NCI-H345 (cell line): ENCODE data around the gene PPP1CC.
"Not testable (repeated sequence)": the region's sequence is repeated elsewhere in the genome, so short reads cannot be mapped to it uniquely, and the experiment has no call there.

ENCODE experiments used
- DNase-seq: peaks from one replicate; lab custom pipeline; 2025; lab: John Stamatoyannopoulos, UW

PPP1CC gene

DNA sequence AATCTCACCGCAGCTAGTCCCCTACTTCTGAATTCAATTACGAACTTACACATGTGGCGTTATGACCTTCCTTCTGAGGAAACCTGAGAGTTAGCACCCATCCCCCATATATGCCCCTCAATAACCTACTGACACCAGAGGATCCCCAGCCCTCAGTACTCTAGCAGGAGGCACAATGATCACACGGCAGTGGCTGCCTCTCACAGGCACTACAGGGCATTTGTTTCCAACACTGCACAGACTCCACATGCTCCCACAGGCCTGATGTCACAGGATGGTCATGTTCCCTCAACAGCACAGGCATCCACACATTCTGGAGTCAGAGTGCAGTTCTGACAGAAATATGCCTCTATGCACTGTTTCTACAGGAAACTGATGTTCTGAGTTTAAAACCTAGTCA lies 17.4 kb downstream of the PPP1CC start:
- DNase-seq, result no peak

DNA sequence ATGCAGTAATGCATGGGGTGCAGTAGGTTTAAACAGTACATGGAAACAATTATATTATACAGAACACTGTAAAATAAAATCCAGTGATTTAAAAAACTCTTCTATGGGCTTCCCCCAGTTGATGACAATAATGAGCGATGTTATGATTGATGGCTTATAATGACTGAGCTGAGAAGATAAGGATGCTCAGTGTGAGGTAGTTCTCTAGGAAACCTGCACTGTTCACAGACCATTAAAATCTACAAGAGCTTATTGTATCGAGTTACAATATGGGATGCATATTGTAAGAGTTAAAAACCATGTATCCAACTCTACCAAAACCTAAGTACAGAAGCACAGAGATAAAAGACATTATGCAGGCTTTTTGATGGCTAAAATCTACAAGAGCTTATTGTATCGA lies 19.8 kb downstream of the PPP1CC start:
- DNase-seq, result not testable (repeated sequence)

DNA sequence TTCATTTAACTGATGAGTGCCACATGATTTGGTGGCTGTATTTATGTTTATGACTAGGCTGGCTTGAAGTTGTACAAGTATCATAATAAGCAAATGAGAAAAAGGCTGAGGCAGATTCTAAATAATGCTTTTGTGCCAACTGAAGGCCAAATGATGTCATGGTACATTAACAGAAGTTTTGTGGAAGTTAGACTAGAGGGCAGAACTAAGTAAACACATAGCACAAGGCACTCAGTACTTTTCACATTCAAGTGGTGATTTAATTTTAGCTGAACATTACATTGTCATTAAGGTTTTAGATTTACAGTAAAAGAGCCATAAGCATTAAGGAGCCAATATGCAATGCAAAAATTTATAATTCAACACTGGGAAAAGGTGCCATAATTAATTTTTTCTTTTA lies 21.1 kb downstream of the PPP1CC start:
- peak; percentile 45 for DNase-seq

DNA sequence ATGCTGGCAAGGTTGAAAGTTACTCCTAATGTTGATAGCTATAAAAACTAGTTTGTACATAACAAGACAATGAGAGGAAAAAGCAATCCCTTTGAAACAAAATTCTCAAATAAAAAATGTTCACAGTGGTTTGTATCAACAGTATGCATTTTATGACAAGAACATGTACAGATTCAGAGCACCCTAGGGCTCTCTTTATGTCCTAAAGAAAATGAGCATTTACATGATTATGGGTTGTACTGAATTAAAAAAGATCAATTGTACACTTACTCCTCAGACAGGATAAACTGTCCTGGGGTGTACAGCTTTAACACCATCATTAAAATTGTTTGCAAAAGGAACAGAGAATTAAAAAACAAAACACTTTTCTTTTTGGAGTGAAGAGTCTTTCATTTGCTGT lies 22.2 kb downstream of the PPP1CC start:
- DNase-seq, result no peak

DNA sequence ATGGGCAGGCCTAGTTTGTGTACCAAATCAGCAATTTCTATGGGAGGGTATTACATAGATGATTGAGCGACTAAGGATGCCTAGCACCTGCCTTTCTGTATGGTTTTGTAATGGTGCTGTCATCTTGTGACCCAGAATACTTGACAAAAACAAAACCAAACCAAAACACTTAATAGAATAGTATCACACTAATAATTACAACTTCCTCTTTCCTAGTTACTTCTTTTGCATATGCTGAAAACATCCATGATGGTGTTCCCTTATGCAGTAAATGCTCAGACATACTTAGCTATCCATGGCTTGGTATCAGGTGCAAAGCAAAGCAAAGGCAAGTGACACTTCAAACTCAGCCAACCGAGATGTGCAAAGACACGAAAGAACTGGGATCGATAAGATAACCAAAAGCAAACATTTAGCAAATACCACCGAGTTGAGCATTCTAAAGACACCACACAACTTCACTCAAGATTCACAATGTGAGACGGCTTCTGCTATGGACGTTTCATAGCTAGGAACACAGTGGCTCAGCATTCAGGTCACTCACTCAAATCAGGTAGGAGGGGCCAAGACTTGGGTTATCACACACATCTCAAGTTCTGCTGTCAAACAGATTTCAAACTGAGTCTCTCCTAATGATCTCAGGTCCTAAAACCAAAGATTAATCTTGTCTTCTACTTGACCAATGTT lies 24.3 kb downstream of the PPP1CC start:
- DNase-seq, result peak; percentile 59

DNA sequence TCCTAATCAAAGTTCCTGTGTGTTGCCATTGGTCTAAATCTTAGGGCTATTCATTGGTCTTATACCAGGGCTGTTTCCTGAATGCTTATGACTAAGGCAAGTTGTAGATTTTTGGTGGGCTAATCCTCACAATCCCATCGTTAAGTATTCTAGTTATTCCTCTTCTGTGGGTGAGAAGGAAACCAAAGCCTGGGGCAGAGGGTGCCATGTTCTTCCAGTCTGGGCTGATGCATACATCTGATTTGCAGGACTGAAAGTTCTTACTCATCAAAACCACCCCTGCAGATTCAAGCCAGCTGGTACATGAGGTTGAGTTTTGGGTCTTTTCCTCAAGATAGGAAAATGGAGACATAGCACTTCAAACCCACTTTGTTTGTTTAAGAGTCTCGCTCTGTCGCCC lies 25.7 kb downstream of the PPP1CC start:
- DNase-seq, result no peak

DNA sequence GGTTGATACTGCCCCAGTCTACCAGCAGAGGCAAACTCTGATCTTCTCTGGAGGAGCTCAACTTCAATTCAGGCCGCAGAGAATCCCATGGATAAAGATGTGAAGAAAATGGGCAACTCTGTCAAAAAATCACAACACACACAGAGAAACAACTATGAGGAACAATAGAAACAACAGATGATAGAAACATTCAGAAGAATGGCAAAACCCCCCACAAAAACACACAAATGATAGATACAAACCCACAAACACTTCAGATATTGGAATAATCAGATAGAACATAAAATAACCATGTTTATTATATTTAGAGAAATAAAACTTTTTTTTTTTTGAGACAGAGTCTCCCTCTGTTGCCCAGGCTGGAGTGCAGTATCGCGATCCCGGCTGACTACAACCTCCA lies 33.8 kb downstream of the PPP1CC start:
- no peak for DNase-seq

DNA sequence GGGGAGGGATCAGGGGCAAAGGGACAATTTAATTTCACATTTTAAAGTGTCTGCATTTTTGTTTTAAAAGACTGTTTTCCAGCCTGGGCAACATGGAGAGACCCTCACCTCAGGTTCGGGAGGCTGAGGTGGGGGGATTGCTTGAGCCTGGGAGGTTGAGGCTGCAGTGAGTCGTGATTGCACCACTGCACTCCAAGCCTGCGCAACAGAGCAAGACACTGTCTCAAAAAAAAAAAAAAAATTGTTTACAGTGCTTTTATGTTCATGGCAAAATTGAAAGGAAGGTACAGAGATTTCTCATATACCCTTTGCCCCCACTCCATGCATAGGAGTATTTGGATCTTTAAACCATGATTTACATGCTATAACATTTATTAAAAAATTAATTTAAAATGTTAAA lies 37.4 kb downstream of the PPP1CC start:
- no peak for DNase-seq

DNA sequence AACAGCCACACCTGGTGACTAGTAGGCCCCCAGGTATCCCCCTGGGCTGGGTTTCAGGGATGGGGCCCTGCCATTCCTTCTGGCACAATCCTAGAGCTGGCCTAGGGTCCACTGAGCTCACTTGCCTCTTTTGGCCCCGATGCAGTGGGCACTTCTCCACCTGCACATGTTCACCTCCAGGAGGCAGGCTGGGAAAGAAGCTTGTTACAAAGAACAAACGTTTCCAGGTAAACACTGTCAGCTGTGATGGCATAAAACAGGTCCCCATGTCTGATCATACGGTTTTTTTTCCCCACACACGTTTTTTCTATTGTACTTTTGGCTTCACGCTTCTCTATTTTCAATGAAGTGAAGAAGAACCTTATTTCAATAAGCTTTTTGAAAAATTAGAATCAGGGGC lies 37.9 kb downstream of the PPP1CC start:
- DNase-seq, result peak; percentile 55

DNA sequence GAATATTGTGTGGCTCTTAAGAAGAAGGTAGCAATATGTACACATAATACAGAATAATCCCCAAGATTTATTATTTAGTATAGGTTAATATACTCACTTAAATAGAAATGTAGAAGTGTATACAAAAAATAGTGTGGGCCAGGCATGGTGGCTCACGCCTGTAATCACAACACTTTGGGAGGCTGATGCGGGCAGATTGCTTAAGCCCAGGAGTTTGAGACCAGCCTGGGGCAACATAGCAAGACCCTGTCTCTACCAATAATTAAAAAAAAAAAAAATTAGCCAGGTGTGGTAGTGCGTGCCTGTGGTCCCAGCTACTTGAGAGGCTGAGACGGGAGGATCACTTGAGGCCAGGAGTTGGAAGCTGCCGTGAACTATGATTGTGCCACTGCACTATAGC lies 38.5 kb downstream of the PPP1CC start:
- no peak for DNase-seq

DNA sequence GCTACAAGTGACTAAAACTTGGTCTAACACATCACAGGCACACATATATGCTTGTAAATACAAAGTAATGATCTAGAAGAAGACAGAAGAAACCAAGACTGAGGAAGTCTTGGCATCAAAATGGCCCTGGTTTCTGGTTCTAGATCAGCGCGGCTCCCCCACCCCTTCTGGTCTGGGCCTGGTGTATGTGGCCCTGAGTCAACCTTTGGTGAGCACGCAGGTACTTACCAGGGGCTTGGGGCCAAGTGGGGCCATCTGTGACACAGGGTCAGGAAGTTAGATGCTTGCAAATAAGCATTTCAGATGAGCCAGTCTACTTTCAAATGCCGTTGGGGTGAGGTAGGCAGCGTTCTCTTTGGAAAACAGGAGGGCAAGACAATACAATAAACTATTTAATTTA lies 40.6 kb downstream of the PPP1CC start:
- no peak for DNase-seq

DNA sequence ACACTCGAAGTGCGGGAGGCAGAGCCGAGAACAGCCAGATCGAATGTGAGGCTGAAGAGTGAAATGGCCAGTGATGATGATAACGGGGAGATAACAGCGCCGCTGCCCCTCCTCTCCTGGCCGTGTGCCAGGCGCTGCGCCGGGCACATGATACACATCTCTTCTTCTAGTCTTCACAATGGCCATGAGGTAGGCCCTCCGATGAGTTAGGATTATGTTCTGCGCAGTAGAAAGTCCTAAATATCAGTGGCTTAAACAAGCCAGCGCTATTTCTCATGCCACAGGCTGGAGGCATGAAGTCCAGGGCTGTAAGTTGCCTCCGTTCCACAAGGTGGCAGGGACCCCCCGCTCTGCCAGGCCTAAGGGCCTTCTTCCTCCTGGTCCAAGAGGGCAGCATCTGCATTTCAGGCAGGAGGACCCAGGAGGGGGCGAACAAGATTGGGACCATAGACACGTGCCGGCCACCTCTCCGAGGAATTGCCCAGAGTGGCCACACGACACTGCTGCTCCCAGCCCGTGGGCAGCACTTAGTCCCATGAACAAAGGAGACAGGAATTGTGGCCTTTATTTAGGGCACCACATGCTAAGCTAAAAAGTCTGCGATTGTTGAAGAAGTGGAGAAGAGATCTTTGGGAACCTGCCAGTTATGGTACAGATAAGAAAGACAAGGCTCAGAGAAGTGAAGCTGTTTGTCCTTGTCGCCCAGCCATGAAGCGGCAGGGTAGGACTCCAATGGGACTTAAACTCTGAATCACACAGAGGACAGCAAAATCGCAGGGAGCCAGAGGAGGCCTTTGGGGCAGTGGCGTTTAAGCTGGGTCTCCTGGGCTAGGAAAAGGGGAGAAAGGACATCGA lies 42.9 kb downstream of the PPP1CC start:
- no peak for DNase-seq

DNA sequence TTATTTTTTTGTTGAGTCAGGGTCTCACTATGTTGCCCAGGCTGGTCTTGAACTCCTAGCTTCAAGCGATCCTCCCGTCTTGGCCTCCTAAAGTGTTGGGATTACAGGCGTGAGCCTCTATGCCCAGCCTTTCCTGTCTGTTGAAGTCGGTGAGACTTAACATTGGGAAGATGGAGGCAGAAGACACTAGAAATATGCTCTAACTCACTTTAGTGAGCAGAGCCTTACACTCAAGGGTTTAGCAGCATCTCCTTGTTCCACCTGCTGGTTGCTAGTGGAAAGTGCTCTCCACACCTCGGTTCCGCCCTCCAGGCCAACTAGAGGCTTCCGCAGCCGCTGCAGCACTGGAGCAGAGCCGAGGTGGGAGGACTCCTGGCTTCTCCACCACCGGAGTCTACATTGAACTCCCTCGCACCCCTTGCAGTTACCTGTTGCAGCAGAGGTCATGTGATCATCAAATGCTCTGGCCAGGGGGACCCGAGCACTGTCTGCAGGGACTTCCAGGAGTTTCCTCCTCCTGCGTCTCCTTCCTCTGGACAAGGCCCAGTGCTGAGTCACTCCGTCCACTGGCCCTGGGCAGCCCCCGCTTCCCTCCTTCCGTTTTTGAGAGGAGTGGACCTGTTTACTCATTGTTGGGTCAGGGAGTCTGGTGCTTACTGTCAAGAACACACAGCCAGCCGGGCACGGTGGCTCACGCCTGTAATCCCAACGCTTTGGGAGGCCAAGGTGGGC lies 44.4 kb downstream of the PPP1CC start:
- DNase-seq, result peak; percentile 20

DNA sequence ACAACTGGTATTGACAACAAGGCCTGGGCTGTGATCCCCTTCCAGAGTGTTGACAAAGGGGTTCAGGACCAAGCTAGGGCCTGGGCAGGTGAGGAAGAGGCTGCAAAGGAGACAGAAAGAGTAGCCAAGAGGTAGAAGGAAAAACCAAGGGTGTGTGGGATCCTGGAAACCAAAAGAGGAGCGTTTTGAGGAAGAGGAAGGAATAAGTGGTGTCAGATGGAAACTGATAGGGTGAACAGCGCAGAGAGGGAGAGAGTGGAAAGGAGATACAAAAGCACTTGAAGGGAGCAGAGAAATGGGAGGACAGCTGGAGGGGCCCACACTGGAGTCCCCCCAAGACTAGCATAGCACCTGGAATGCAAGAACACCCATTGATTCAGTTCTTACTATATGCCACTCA lies 45.5 kb downstream of the PPP1CC start:
- DNase-seq, result no peak

DNA sequence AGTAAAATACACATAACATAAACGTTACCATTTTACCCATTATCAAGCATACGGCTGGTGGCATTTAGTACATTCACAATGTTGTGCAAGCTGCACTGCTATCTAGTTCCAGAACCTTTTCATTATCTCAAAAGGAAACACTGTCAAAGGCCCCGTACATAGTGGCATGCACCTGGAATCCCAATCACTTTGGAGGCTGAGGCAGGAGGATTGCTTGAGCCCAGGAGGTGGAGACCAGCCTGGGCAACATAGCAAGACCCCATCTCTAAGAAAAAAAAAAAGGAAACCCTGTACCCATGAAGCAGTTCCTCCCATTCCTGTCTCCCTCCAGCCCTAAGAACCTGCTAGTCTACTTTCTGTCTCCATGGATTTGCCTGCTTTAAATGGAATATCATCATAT lies 46.4 kb downstream of the PPP1CC start:
- no peak for DNase-seq

DNA sequence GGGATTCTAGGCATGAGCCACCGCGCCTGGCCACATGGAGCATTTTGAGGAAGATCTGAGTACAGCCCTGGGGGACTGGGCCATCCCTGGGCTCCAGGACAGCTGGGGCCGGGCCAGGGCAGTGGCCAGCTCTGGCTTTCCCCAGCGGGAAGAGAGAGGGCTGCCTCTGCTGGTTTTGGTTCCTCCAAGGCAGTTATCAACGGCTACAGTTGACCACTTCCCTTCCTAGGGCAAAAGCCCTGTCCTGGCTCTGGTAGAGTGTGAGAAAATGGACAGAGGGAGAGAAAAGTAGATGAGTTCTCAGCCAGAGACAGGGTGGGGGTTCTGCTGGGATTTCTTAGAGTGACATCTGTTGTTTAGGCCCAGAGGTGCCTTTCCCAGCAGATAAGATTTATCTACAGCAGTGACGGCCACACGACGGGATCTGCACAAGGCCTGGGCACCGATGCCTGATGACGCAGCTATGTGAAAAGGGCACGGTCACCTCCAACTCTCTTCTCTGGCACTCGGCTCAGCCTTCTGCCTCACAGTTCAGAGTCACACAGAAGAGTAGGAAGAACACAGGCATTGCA lies 48.3 kb downstream of the PPP1CC start:
- no peak for DNase-seq

DNA sequence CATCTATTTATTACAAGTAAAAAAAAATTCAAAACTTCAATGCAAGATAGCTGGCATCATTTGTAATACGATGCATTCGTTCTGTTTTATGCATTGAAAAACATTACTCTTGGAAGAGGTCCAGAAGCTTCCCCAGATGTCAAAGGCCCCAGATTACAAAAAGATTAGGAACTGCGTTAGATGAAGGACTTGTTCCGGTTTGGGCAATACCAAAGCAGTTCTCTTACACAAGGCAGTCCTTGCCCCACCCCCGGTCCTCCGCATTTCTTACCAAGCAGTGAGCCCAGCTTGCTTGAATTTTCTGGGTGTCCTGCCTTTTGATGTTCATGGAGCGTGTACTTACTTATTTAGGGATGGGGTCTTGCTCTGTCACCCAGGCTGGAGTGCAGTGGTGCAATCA lies 49.0 kb downstream of the PPP1CC start:
- DNase-seq, result no peak

DNA sequence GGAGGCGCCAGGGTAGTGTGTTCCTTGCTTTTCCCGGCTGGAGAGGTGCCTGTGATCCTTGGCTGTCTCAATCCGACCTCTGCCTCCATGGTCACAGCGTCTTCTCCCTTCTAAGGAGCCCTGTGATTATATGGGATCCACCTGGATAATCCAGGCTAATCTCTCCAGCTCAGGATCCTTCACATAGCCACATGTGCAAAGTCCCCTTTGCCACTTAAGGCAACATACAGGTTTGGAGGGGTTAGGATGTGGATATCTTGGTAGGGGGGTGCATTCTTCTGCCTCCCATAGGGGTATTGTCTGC lies 52.6 kb downstream of the PPP1CC start:
- DNase-seq, result no peak

DNA sequence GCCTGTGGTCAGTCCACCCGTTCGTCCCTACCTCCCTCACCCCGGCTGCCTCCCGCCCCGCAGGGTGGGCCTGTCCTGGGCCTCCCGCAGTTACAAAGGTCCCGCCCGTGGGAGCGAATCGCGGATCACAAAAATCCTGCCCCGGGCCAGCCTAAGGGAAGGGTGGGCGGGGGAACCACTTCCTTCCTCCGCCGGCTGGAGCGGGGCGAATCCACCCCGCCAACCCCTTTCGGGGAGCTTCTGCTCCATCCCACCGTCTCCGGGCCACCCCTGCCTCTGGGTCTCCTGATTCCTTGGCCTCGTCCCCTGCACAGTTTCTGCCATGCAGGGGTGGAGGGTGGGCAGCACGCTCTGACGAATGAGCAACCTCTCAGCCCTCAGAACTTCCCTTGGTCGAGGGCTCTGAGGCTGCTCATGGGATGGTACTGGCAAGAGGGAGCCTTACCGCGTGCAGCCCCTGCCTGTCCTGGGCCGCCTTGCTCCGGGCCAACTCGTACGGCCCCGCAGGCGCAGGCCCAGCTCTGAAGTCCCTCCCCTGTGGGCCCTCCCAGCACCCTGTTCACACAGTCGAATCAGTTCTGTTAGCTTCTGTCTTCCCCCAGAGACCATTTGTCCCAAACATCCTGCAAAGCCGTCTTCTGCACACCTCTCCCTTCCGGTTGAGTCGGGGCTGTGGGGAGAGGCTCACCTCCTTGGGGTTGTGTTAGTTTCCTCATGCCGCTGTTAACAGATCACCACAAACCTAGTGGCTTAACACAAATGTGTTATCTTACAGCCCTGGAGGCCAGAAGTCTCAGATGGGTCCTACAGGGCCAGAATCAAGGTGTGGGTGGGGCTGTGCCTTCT lies 53.2 kb downstream of the PPP1CC start:
- DNase-seq, result no peak

DNA sequence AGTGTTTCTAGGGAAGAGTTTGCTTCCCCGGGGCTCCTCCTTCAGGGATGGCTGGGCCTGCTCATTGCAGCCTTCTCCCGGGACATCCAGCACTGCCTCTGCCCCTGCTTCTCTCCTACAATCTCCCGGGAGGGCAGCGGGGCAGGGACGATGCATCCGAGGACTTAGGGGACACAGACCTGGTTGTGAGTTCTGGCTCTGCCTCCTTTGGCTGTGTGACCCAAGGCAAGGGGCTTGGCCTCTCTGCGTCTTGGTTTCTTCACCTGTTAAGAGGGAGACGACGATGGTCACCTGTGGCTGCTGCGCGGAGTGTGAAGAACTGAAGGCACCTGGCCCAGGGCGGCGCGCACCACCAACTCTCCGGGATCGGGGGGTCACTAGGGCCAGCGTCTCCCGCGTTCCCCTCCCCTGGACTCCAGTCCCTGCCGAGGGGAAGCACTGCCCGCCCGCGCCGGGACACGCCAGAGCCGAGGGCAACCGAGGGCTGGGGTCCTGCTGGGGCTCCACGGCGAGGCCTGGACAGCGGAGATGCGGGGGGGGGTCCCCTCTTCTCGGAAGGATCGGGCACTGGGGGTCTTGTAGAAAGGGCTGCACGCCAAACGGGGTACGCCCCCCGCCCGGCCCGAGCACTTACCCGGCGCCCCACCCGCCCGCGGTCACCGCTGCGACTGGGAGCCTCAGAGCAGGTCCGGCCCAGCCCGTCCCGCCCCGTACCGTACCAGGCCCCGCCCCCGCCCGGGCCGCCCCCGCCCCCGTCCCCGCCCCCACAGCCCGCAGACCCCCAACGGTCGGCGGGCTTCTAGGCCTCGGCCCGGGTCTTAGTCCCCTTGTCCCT lies 54.0 kb downstream of the PPP1CC start, which contains the start of gene HVCN1:
Gene HVCN1, minus strand, starts transcription at position 670 of the 835 bp plus-strand sequence. CDS start 5,870 bp downstream, outside the sequence.
- DNase-seq, result no peak
